ENCODE data around the gene SMCR8.
"Not testable (repeated sequence)": the region's sequence is repeated elsewhere in the genome, so short reads cannot be mapped to it uniquely, and the experiment has no call there.

SMCR8 gene

GRCh38 chr17:18356624-18357023 is 41.5 kb downstream of the SMCR8 start:
- no peak for DNase-seq

- no peak for DNase-seq
Observed at GRCh38 chr17:18360518-18360917, 45.4 kb downstream of the SMCR8 start.

GRCh38 chr17:18361837-18362697 is 47.0 kb downstream of the SMCR8 start:
- DNase-seq, result no peak

- peak; percentile 59 for DNase-seq
Observed at GRCh38 chr17:18362698-18363100, 47.6 kb downstream of the SMCR8 start.

- DNase-seq, result peak; percentile 85
Observed at GRCh38 chr17:18363101-18364049, 48.3 kb downstream of the SMCR8 start, which contains the start of gene SHMT1. Gene SHMT1 (minus strand): TSS chr17:18363550. CDS start chr17:18355981, 7,569 bp downstream.

- DNase-seq, result no peak
Observed at GRCh38 chr17:18364166-18364565, 49.1 kb downstream of the SMCR8 start.

GRCh38 chr17:18368946-18369345 is 53.9 kb downstream of the SMCR8 start:
- DNase-seq, result no peak

- no peak for DNase-seq
Observed at GRCh38 chr17:18370761-18371160, 55.7 kb downstream of the SMCR8 start.

GRCh38 chr17:18371455-18371854 is 56.4 kb downstream of the SMCR8 start:
- no peak for DNase-seq

- not testable (repeated sequence) for DNase-seq
Observed at GRCh38 chr17:18373181-18373580, 58.1 kb downstream of the SMCR8 start.

- DNase-seq, result no peak
Observed at GRCh38 chr17:18374216-18374615, 59.1 kb downstream of the SMCR8 start.

Measured in right kidney (tissue), 1 donor.